CD4-positive, alpha-beta T cell (primary cell): Measurements from ENCODE around the gene EXOG. TPM values are rescaled to one million over a fixed set of nuclear protein-coding genes. Genes with fewer than 3 reads are reported as not detected.
A peak's percentile ranks its signal among the peaks of the same experiment; 100 is the strongest.

Experiments used
- ATAC-seq: fragments of 200-7000 bp; cut with Tn5 transposase; one replicate; pipeline ENCODE4 v1.10.0; 2022; ENCODE audit warnings: mild to moderate bottlenecking; ENCODE audit not compliant: poor library complexity
- CTCF ChIA-PET: fragments of 350-600 bp; sonication (Branson Sonifier 250); formaldehyde crosslinking; loops from one replicate; lab custom pipeline; 2021; ENCODE audit warnings: antibody characterized with exemption, inconsistent platforms; lab: Charles Lee
- POLR2A ChIA-PET: fragments of 350-600 bp; sonication (Branson Sonifier 250); formaldehyde crosslinking; loops from one replicate; lab custom pipeline; 2021; ENCODE audit warnings: antibody characterized with exemption, inconsistent platforms; lab: Charles Lee
- DNase-seq, 14 experiments: peaks; one replicate each; pipeline ENCODE4 v3.0.0-alpha.2; 2013 to 2020; ENCODE audit warnings: mixed read lengths in 2 of 14
- H3K27ac ChIP-seq, 2 donors: one replicate each; pipeline versions ENCODE4 v1.5.1 to v1.7.0; 2013; ENCODE audit warnings: low read length in 2 of 2, low read depth in 1 of 2, mild to moderate bottlenecking in 1 of 2
- H3K27me3 ChIP-seq, 2 experiments: 1 replicate in 1 of 2; 2 replicates in 1 of 2; pipeline versions ENCODE4 v1.6.1 to v1.7.0; 2013; ENCODE audit warnings: low read length in 2 of 2, control low read depth in 1 of 2, mild to moderate bottlenecking in 1 of 2, moderate library complexity in 1 of 2; ENCODE audit not compliant: insufficient read depth in 2 of 2, control insufficient read depth in 1 of 2
- H3K36me3 ChIP-seq: one replicate; pipeline ENCODE4 v1.6.1; 2013; ENCODE audit warnings: low read length, control low read depth; ENCODE audit not compliant: insufficient read depth
- H3K4me1 ChIP-seq: one replicate; pipeline ENCODE4 v1.6.1; 2013; ENCODE audit warnings: low read length, control low read depth; ENCODE audit not compliant: insufficient read depth
- H3K4me3 ChIP-seq: one replicate; pipeline ENCODE4 v1.5.1; 2013; ENCODE audit warnings: mild to moderate bottlenecking, low read length, moderate library complexity
- H3K9me3 ChIP-seq, 2 experiments: 1 replicate in 1 of 2; 2 replicates in 1 of 2; pipeline versions ENCODE4 v1.6.1 to v1.7.0; 2013; ENCODE audit warnings: low read length in 2 of 2, mild to moderate bottlenecking in 2 of 2, control low read depth in 1 of 2, moderate library complexity in 1 of 2; ENCODE audit not compliant: control insufficient read depth in 1 of 2, insufficient read depth in 1 of 2
- H3K27ac Mint-ChIP-seq: one replicate; pipeline ENCODE4 v1.8.0; 2020; ENCODE audit warnings: mixed read lengths
- H3K27me3 Mint-ChIP-seq: one replicate; pipeline ENCODE4 v1.8.0; 2021; ENCODE audit warnings: mixed read lengths
- H3K36me3 Mint-ChIP-seq: one replicate; pipeline ENCODE4 v1.8.0; 2021; ENCODE audit warnings: low read depth, mixed read lengths
- H3K4me1 Mint-ChIP-seq: one replicate; pipeline ENCODE4 v1.8.0; 2021; ENCODE audit warnings: low read depth, mixed read lengths
- H3K4me3 Mint-ChIP-seq: one replicate; pipeline ENCODE4 v1.8.0; 2020; ENCODE audit warnings: mild to moderate bottlenecking, mixed read lengths
- H3K9me3 Mint-ChIP-seq: one replicate; pipeline ENCODE4 v1.8.0; 2020; ENCODE audit warnings: mixed read lengths
- CTCF ChIP-seq: fragments of 200-600 bp; IDR thresholded peaks from one replicate; pipeline ENCODE4 v1.8.0; 2022; ENCODE audit warnings: antibody characterized with exemption, mild to moderate bottlenecking
- intact Hi-C, 2 experiments: fragments of 100-400 bp; cut with DNase I in 1 of 2; cut with micrococcal nuclease in 1 of 2; formaldehyde crosslinking; loops; one replicate each; pipeline versions ENCODE4 v1.15.1 to v1.9.0; 2023 to 2025; cut with DNase I, micrococcal nuclease
- total RNA-seq, 174 experiments: library from RNA in 2 of 174; stranded (reverse) in 2 of 174; gene quantifications; one replicate each; pipeline ENCODE4 v1.2.3 and lab custom pipeline; 2021 to 2026

EXOG gene
- total RNA-seq, 2 experiments from 2014 or later: 13.7 to 16.0 TPM

DNA sequence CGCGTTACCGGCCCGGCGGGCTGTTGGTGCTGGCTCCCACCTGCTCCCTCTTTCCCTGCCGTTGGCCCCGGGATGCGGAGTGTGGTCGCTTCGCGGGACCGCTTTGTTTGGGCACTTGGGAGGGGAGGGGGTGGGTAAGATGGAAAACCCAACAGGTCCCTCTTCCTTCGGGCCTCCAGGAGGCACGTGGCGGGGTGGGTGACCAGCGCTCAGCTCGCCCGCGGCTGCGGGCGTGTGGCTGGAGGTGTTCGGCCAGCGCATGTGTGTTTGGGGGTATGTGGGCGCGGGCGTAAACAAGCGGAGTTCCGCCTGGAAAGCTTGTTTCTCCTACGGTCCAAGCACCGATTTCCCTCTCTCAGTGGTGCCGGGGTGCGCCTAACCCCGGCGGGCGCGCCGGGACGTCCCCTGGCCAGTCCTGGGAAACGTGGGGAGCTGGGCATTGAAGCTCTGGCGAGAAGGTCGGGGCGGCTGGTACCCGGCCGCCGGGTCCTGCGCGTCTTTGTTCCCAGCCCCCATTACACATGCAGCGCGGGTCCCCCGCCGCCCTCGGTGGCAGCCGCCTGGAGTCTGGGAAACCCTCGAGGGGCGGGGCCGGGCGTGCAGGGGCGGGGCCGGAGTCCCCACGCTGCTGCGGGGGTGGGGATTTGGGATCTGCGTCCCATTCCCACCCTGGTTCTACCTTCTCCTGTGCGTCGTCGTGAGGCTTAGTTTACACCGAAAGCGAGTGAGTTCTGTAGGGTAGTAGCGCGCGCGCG, 41.1 kb upstream of the EXOG start:
- Mint-ChIP-seq H3K4me1 (peaks cover 44% of the 10 kb centered on the region), H3K4me3 (peak overlapping the region; percentile 99), H3K36me3 (peaks cover 10% of the 10 kb centered on the region), H3K27me3 (no peaks in the 10 kb centered on the region), H3K9me3 (peaks cover 5% of the 10 kb centered on the region), H3K27ac (peak overlapping the region; percentile 85)
- intact Hi-C loops: no loop called here
- ATAC-seq: no peak
- peak overlapping the region; percentile 77 for H3K4me3 ChIP-seq
- no peak for TF ChIP-seq CTCF
- H3K27ac ChIP-seq: no peak overlapping the region
- H3K4me1 ChIP-seq: peaks cover 35% of the 10 kb centered on the region
- H3K9me3 ChIP-seq: peaks cover 0 to 3% of the 10 kb centered on the region in 2 experiments
- POLR2A ChIA-PET: interaction anchor here (0.7 to 2.3 kb wide), 9 partner anchors 10 to 109 kb away, joined by 3 to 8 read pairs (median 4); partner anchors contain the start of gene XYLB
- H3K36me3 ChIP-seq: no peaks in the 10 kb centered on the region
- H3K27me3 ChIP-seq: no peaks in the 10 kb centered on the region
- DNase-seq: peak in 8 of 14 experiments; percentile 6 to 53 (median 34)
- CTCF ChIA-PET: interaction anchor here (1.0 to 1.5 kb wide), 2 partner anchors 41 to 109 kb away, joined by 3 to 5 read pairs; partner anchors contain the start of genes EXOG and XYLB

- peak overlapping the region; percentile 77 for H3K4me3 ChIP-seq
- peaks cover 40% of the 10 kb centered on the region for H3K4me1 ChIP-seq
- ATAC-seq: peak; percentile 32
- H3K27me3 ChIP-seq: no peaks in the 10 kb centered on the region
- intact Hi-C loops: no loop called here
- peak in 2 of 14 experiments; percentile 24 to 45 for DNase-seq
- Mint-ChIP-seq H3K4me1 (peaks cover 39% of the 10 kb centered on the region), H3K4me3 (peak overlapping the region; percentile 92), H3K36me3 (peaks cover 10% of the 10 kb centered on the region), H3K27ac (peak overlapping the region; percentile 61), H3K27me3 (no peaks in the 10 kb centered on the region), H3K9me3 (peaks cover 1% of the 10 kb centered on the region)
- no peak overlapping the region for H3K27ac ChIP-seq
- no peak for TF ChIP-seq CTCF
- peaks cover 0 to 3% of the 10 kb centered on the region in 2 experiments for H3K9me3 ChIP-seq
- CTCF ChIA-PET: interaction anchor here (1.0 to 1.5 kb wide), 2 partner anchors 40 to 109 kb away, joined by 3 to 5 read pairs; partner anchors contain the start of genes EXOG and XYLB
- H3K36me3 ChIP-seq: no peaks in the 10 kb centered on the region
- POLR2A ChIA-PET: interaction anchor here (1.0 to 2.3 kb wide), 7 partner anchors 10 to 109 kb away, joined by 3 to 8 read pairs (median 5); partner anchors contain the start of gene XYLB
Measured at GRCh38 chr3:38455639-38456430, 40.3 kb upstream of the EXOG start.

DNA sequence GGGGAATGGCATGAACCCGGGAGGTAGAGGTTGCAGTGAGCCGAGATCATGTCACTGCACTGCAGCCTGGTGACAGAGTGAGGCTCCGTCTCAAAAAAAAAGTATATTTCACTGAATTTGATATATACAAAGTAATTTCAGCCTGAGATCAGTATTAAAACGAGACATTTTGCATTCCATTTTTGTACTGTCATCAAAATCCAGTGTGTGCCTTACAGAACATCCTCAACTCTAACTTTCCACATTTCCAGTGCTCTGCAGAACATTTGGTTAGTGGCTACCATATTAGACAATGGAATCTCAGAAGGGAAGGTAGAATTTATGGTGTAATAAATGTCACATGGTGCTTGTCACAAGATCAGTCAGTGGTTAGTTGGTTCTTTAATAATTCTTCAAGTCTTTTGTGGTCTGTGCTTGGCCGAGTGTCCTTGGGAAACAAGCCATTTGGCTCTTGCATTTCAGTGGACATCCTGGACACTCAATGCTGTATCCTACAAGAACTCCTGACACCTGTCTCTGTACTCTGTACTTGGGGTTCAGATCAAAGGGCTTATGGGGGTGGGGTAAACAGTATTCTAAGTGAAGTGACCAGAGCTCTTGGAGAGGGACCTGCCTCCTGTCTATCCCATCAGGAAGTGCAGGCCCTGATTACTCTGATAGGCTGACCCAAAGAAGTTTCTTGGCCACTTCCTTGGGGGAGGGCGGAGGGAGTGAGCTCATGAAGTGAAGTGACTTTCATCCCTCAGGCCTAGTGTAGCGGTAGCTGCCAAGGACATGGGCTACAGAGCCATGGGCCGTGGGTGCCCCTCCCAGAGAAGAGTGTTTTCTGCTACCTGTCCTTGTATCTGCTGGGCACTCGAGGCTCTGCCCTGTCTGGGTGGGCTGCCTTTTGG, 38.8 kb upstream of the EXOG start:
- no peaks in the 10 kb centered on the region for H3K27me3 ChIP-seq
- ChIA-PET POLR2A (no interaction called here), CTCF (no interaction called here)
- no peaks in the 10 kb centered on the region for H3K9me3 ChIP-seq
- H3K36me3 ChIP-seq: no peaks in the 10 kb centered on the region
- H3K4me1 Mint-ChIP-seq: peaks cover 36% of the 10 kb centered on the region
- DNase-seq (no peak), ATAC-seq (no peak)
- peaks cover 10% of the 10 kb centered on the region for H3K36me3 Mint-ChIP-seq
- intact Hi-C loops: no loop called here
- peak overlapping the region; percentile 54 for H3K4me3 Mint-ChIP-seq
- H3K27ac ChIP-seq: no peak overlapping the region
- no peak for TF ChIP-seq CTCF
- H3K9me3 Mint-ChIP-seq: no peaks in the 10 kb centered on the region
- no peaks in the 10 kb centered on the region for H3K27me3 Mint-ChIP-seq
- H3K4me1 ChIP-seq: peaks cover 43% of the 10 kb centered on the region
- no peak overlapping the region for H3K27ac Mint-ChIP-seq
- no peak overlapping the region for H3K4me3 ChIP-seq
